ENCODE results near the gene EPHB1. TPM values are rescaled to one million over a fixed set of nuclear protein-coding genes. Genes with fewer than 3 reads are reported as not detected.

Gene EPHB1
- total RNA-seq, 1 experiment from 2014 or later, result 2.8 TPM

DNA sequence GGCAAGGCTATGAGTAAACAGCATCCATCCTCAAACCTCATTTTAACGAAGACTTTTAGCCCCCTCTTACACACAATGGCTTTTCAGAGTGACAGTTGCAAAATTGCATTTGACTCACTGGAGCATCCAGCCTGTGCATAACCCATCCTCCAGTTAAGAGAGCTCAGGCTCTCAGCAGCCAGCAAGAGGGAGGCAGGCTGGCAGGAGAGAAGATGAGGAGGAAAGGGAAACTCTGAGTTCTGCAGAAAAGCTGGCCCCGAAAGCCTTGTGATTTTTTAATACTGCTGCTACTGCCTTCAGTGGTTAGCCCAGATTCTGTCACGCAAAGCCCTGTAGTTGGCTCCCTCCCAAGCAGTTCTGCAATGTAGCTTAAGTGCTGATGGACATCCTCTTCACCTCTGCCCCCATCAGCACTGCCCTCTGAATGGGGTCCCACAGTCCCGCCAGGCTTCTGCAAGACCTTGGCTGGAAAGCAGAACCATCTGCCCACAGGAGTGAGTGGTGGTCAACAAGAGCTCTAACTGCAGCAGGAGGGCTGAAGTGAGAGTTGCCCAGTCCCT lies 371.3 kb downstream of the EPHB1 start:
- H3K4ac ChIP-seq (ENCODE audit: low read depth, low read length), result no peak overlapping the region
- no peaks in the 10 kb centered on the region for H3K9me3 Mint-ChIP-seq
- H2AK5ac ChIP-seq (ENCODE audit: insufficient read length, low read length), result no peak overlapping the region
- no peak overlapping the region for H3K23ac ChIP-seq (ENCODE audit: insufficient read length, low read depth, low read length)
- H3K56ac ChIP-seq (ENCODE audit: insufficient read length, low read depth, low read length), result no peak overlapping the region
- H3K27ac Mint-ChIP-seq, result no peak overlapping the region
- TF ChIP-seq, protein P1, sequence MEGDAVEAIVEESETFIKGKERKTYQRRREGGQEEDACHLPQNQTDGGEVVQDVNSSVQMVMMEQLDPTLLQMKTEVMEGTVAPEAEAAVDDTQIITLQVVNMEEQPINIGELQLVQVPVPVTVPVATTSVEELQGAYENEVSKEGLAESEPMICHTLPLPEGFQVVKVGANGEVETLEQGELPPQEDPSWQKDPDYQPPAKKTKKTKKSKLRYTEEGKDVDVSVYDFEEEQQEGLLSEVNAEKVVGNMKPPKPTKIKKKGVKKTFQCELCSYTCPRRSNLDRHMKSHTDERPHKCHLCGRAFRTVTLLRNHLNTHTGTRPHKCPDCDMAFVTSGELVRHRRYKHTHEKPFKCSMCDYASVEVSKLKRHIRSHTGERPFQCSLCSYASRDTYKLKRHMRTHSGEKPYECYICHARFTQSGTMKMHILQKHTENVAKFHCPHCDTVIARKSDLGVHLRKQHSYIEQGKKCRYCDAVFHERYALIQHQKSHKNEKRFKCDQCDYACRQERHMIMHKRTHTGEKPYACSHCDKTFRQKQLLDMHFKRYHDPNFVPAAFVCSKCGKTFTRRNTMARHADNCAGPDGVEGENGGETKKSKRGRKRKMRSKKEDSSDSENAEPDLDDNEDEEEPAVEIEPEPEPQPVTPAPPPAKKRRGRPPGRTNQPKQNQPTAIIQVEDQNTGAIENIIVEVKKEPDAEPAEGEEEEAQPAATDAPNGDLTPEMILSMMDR (conservative IDR thresholded peaks at IDR 0.05), result no peak
- H2BK120ac ChIP-seq (ENCODE audit: low read depth, low read length, poor library complexity, severe bottlenecking), result no peak overlapping the region
- peaks cover 11% of the 10 kb centered on the region for H3K4me1 ChIP-seq (ENCODE audit: insufficient read depth, low read length)
- H3K4me3 Mint-ChIP-seq, result no peak overlapping the region
- peaks cover 32 to 33% of the 10 kb centered on the region in 2 experiments for H3K4me1 Mint-ChIP-seq
- H3K9ac ChIP-seq (ENCODE audit: extremely low read depth, insufficient read length, low read length), result no peak overlapping the region
- H2BK15ac ChIP-seq (ENCODE audit: low read depth, low read length), result no peak overlapping the region
- H3K36me3 Mint-ChIP-seq (ENCODE audit: insufficient read depth in 1 of 3, low read depth in 3 of 3), result no peaks in the 10 kb centered on the region
- no peak overlapping the region for H3K4me2 ChIP-seq (ENCODE audit: insufficient read depth, insufficient read length, low read length)
- H2AFZ ChIP-seq (ENCODE audit: low read length), result no peak overlapping the region
- H3K23me2 ChIP-seq (ENCODE audit: insufficient read length, low read depth, low read length, poor library complexity, severe bottlenecking), result no peaks in the 10 kb centered on the region
- DNase-seq, result no peak
- H4K5ac ChIP-seq (ENCODE audit: insufficient read length, low read depth, low read length), result no peak overlapping the region
- no peaks in the 10 kb centered on the region for H3K79me1 ChIP-seq (ENCODE audit: insufficient read depth, low read depth, low read length, poor library complexity, severe bottlenecking)
- no peak overlapping the region for H3K27ac ChIP-seq (ENCODE audit: insufficient read length, low read depth, low read length)
- peaks cover 5% of the 10 kb centered on the region for H3K27me3 Mint-ChIP-seq (ENCODE audit: low read depth)
- no peaks in the 10 kb centered on the region for H3K79me2 ChIP-seq (ENCODE audit: insufficient read depth, low read length)
- H4K20me1 ChIP-seq (ENCODE audit: control insufficient read depth, insufficient read depth, insufficient read length), result no peaks in the 10 kb centered on the region
- no peaks in the 10 kb centered on the region for H3K27me3 ChIP-seq (ENCODE audit: insufficient read depth, low read length)
- no peak overlapping the region; the same call in 1 of the 2 replicates for H3K14ac ChIP-seq (ENCODE audit: insufficient read depth, low read length)
- no peak overlapping the region for H2BK5ac ChIP-seq (ENCODE audit: insufficient read length, low read length)
- no CpG with 5 or more reads among the region's 4 CpGs for WGBS (ENCODE audit: extremely low coverage, insufficient read length, low lambda C conversion rate)
- no peak overlapping the region for H2BK12ac ChIP-seq (ENCODE audit: insufficient read length, low read depth, low read length)
- H4K8ac ChIP-seq (replicated peaks; ENCODE audit: insufficient read length, low read depth, low read length), result no peak overlapping the region
- no peak overlapping the region for H4K91ac ChIP-seq (ENCODE audit: insufficient read length, low read depth, low read length)
- no peak overlapping the region for H2BK20ac ChIP-seq (ENCODE audit: low read depth, low read length, poor library complexity, severe bottlenecking)
- H3K9me3 ChIP-seq (ENCODE audit: control insufficient read depth, low read depth, low read length), result no peaks in the 10 kb centered on the region
- no peak overlapping the region for H3T11ph ChIP-seq (ENCODE audit: low read length)
- no peak overlapping the region for H3K18ac ChIP-seq (ENCODE audit: insufficient read length, low read depth, low read length)

Measured in H9 (cell line).